ENCODE data around the gene JOSD2.

Gene JOSD2

GRCh38 chr19:50492303-50493052 lies 18.5 kb downstream of the JOSD2 start:
- DNase-seq, result no peak

DNA sequence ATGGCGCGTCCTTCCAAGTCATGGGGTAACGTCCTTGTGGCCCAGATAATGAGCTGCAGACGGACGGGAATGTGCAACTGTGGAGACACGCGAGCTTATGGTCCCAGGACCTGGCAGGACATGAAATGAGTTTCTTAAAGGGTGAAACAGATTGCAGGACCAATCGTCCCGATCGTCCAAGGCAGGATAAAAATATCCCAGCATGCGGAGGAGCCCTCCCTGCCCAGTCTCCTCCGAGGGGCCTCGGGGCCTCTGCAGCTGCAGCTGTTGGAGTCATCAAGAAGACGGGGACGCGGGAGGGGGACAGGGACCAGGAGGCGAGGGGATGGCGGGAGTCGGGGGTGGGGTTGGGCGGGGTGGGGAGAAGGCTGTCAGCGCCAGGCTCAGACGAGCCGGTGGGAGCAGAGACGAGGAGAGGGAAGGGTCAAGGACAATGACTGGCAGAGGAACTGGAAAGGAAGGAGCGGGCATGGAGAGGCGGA lies 20.0 kb downstream of the JOSD2 start:
- DNase-seq, result no peak

DNA sequence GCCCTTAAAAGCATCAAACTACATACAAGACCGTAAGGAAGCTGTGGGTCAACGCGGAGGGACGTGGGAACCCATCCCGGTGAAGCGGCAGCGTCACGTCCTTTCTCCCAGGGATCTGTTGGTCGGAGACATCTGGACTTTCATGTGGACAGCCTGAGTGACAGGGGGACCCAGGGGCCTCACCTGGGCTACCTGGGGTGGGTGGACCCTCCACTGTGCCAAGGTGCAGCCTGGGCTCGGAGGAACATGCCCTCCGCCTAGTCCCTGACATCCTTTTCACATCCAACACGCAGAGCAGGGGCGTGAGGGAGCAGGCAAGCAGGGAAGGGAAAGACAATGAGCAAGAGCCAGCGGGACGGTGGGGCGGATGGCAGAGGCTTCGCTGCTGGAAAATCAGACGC lies 20.6 kb downstream of the JOSD2 start:
- DNase-seq, result no peak

GRCh38 chr19:50489461-50490011 lies 21.5 kb downstream of the JOSD2 start:
- DNase-seq, result no peak

GRCh38 chr19:50488389-50489194 lies 22.4 kb downstream of the JOSD2 start:
- no peak for DNase-seq

- DNase-seq, result peak; percentile 33 to 50
Observed at GRCh38 chr19:50486823-50487515, 24.0 kb downstream of the JOSD2 start.

GRCh38 chr19:50485284-50485955 lies 25.6 kb downstream of the JOSD2 start:
- no peak for DNase-seq

DNA sequence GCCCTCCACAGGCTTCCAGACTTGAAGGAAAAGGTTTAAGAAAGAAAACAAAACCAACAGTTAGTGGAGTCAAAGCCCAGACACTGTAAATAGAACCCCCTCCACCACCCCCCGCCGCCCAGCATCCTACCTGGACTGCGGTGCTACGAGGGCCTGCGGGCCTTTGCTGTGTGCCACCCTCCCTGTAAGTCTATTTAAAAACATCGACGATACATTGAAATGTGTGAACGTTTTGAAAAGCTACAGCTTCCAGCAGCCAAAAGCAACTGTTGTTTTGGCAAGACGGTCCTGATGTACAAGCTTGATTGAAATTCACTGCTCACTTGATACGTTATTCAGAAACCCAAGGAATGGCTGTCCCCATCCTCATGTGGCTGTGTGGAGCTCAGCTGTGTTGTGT lies 28.1 kb downstream of the JOSD2 start:
- DNase-seq, result no peak

DNA sequence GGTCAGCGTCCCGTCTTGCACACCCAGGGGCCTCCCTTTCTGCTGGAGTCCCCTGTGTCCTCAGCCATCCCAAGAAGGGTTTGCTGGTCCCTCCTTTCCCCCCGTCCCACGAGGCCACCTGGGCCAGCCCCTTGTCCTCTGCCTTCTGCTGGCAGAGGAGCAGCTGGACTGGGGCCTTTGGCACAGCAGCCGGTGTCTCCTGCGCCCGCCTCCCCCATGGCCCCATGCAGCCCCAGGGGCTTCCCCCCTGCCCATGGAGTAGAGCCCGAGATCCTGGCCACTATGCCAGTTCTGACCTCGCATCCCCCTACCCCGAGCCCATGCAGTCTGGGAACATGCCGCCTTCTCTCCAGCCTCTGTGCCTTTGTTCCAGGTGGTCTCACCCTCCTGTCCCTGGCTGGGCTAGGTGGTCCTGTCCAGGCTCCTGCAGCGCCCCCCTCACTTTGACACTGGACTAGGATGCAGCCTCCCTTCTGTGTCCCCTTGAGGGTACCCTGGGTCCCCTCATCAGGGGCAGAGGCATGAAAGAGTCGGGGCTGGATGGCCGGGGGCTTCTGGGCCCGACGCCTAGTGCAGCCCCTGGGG lies 28.6 kb downstream of the JOSD2 start:
- no peak for DNase-seq

DNA sequence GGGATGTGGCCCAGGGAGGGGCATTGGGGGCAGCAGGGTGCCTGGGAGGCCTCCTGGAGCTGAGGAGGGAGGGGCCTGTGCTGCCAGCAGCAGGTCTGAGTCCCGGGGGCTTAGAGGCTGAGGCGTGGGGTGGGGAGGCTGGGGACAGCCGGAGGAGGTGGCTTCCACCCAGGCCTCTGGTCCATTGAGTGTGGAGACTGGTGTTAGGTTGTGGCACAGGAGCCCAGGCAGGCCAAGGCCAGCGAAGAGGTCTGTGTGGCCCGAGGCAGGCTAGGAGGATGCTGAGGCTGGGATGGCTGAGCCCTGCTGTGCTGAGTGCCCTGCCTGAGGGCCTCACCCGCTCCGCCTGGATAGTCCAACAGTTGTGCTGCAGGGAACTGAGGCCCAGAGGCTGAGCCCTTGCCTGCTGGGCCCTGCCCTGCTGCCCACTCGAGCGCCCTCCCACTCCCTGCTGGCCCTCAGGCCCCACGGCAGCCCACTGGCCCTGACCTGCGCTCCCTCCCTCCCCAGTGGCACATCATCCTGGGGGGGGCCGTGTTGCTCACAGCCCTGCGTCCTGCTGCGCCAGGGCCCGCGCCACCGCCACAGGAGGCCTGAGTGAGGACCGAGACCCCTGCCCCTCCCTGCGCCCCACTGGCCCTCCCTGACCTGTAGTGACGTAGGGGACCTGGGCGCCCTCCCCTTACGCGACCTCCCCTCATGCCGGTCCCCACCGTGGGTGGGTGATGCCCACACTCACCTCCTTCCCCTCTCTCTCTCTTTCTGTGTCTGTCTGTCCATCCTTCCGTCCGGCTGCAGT lies 29.4 kb downstream of the JOSD2 start:
- DNase-seq, result no peak

DNA sequence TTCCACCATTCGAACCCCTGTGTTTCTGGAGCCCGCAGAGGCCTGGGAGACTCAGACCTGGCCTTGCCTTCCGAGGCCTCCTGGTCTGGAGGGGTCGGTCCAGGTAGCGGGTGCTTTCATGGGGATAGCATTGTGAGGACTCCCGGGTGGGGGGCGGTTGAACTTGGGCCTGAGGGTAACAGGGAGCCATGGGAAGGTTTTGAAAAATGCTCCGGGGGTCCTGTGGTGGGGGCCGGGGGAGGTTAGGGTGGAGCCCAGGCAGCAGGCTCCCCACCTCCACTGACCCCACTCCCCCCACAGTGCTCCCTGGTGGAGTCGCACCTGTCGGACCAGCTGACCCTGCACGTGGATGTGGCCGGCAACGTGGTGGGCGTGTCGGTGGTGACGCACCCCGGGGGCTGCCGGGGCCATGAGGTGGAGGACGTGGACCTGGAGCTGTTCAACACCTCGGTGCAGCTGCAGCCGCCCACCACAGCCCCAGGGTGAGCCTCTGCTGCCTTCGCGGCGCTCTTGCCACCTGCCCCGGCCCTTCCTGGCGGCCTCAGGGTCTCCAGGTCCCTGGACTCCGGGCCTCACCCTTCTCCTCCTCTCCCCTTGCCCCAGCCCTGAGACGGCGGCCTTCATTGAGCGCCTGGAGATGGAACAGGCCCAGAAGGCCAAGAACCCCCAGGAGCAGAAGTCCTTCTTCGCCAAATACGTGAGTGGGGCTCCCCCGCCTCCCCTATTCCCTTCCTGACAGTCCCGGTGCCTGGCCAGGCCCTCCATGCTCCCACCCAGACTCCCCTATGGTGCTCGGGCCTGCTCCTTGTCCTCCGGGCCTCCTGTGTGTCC lies 30.5 kb downstream of the JOSD2 start:
- DNase-seq, result no peak

- DNase-seq, result no peak
Observed at GRCh38 chr19:50479761-50480251, 31.2 kb downstream of the JOSD2 start.

DNA sequence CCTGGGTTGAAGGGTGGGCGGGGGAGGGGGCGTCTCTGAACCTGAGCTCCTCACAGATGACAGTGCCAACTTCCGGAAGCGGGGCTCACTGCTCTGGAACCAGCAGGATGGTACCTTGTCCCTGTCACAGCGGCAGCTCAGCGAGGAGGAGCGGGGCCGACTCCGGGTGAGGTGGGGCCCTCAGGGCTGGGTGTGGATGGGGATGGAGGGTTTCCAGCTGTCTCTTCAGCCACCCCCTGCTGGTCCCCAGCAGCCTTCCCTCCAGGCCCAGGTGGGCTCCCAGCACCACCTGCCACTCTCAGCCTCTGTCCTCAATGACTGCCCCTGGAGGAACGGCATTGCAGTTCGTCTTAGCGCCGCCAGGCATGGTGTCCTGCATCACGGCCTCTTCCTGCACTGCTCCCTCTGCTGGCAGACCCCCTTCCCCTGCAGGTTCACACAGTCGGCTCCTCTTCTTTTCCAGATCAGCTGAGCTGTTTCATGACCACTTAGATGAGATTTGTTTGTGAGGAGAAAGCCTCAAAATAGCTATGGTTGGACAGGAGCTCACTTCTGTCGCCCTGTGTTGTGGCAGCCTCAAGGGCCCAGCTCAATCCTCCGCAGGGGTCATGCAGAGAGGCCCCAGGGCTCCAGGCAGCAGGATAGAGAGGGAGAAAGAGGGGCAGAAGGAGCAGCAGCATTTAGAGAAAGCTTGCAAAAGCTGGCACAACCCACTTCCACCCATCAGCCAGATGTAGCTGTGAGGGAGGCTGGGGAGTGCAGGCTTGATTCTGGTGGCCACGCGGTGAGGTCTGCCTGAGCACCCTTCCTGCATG lies 31.9 kb downstream of the JOSD2 start:
- DNase-seq, result no peak

DNA sequence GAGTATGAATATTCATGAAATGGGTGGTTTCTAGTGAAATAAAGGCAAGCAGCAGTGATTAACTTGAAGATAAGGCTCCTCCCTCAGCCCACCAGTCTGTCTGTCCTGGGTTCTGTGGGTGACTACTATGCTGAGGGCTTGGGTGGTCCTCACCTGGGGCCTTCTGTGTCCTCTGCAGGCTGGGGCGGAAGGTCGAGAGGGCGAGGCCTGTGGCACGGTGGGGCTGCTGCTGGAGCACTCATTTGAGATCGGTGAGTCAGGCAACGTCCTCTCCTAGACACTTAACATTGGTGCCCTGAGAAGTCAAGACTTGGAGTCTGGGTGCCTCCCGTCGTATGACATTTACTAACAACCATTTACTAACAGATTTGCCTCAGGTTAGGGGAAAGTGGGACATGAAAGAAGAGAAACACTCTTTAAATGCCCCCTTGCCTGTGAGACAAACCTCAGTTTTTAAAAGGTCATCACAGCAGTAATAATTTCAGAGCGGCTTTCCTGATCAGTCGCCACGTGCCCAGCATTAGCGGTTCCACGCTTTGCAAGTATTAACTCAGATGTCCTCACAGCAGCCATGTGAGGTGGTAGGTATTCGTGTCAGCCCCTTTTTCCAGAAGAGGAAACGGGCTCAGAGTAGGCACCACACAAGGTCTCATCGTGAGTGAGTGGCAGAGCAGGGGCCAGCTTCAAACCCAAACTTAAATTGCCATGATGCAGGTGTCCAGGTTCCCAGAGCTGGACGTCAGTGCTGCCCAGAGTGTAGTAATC lies 33.1 kb downstream of the JOSD2 start:
- DNase-seq, result no peak

DNA sequence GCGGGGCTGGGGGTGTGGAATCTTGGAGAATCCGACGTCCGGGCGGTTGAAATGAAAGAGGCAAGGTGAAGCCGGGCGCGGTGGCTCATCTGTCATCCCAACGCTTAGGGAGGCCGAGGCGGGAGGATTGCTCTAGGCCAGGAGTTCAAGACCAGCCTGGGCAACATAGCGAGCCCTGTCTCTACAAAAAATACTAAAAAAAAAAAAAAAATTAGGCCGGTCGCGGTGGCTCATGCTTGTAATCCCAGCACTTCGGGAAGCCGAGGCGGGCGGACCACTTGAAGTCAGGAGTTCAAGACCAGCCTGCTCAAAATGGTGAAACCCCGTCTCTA lies 34.1 kb downstream of the JOSD2 start:
- DNase-seq, result no peak

- peak; percentile 96 to 98 for DNase-seq
Observed at GRCh38 chr19:50476224-50476906, 34.6 kb downstream of the JOSD2 start, which contains the start of the genes EMC10 and GARIN5A. TSS of gene EMC10 (plus strand) at chr19:50476507. CDS start at chr19:50476545, 38 bp downstream. TSS of gene GARIN5A (minus strand) at chr19:50476848. CDS start at chr19:50476388, 460 bp downstream.

GRCh38 chr19:50475736-50476223 lies 35.2 kb downstream of the JOSD2 start:
- no peak for DNase-seq
